HG03196 (cell line): Measurements from ENCODE around the gene HTD2.

Experiments
- ATAC-seq: cut with Tn5 transposase; IDR thresholded peaks from one replicate; pipeline ENCODE4 v1.9.1; 2021; ENCODE audit not compliant: unreplicated experiment

Gene HTD2

DNA sequence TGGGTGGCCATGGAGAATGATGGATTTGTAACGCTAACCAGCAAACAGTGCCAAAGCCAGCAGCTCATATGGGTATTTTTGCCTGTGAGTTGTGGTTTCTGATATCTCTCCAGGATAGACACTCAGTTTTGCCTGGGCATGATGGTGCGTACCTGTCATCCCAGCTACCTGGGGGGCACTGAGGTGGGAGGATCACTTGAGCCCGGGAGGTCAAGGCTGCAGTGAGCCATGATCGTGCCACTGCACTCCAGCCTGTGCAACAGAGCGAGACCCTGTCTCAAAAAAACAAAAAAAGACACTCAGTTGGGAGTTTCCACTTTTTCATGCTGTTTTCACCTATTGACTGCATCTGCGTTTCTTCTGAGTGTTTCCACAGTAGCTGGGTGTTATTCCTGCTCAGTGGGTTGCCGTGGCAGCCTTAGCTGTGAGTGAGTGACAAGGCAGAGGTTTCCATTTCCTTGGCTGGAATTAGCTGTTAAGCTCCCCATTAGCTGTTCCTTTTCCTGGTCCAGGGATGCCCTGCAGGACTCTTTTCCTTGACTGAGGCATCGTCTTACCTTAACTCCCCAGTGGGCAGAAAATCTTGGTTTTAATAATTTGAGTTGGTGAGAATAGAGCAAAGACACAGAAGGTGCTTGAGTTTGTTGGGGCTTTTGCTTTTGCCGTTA, 14.5 kb upstream of the HTD2 start:
- ATAC-seq, result no peak

GRCh38 chr3:58292866-58293265, 13.5 kb upstream of the HTD2 start:
- no peak for ATAC-seq

DNA sequence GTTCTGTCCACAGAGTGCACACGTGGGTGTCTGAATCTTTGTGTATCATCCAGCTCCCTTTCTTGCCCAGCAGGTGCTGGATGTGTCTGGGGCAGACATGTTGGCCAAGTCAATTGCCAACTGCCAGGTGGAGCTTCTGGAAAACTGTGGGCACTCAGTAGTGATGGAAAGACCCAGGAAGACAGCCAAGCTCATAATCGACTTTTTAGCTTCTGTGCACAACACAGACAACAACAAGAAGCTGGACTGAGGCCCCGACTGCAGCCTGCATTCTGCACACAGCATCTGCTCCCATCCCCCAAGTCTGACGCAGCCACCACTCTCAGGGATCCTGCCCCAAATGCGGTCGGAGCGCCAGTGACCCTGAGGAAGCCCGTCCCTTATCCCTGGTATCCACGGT, 12.8 kb upstream of the HTD2 start:
- ATAC-seq, result no peak

DNA sequence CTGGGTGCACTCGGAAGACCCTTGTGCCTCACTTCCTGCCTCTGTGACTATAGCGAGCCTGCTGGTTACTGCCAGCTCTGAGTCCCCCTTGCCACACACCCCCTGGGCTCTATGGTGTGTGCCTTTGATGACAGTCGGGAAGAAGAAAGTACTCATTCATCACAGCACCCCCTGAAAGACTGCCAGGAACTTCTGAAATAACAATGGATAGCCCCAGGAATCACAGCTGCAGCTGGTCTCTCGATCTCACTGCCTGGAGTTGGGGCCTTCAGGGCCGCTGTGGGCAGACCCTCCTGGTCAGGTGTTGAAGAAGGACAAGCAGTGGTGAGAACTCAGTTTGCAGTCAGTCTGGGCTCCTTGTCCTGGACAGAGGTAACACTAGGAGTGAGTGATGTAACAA, 10.1 kb upstream of the HTD2 start:
- ATAC-seq, result no peak

DNA sequence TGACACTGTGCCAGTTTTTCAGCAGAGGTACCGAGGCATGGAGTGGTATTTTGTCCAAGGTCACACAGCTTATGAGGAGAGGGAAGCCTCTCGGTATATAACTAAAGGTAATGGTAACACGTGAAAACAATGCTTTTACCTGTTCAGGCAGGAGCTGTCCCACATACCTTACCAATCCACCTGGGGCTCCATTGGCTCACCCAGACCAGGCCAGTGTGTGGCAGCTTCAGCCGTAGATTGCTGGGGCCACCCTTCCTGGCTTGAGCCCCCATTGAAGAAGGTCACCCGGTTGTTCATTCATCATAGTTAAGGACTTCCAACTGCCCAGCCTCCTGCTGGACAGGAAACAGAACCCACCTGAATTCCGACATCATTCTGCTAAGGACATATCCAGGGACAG, 9.5 kb upstream of the HTD2 start:
- no peak for ATAC-seq

DNA sequence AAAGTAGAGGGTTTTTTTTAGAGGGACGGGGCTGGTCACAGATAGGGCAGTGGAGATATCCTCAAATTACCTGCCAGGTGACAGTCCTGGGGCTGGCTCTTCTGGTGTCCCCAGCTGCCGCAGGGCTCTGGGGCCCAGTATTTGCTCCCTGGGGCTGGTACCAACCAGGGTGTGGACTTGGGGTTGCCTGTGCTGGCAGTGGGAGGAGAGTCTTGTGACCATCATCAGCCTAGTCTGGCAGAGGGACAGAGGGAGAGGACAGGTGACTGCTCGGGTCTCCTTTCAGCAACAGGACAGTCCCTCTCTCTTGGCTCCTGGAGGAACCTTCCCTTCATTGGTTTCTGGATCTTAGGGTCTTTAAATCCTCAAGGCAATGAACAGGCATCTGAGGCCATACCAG, 8.1 kb upstream of the HTD2 start:
- ATAC-seq, result no peak

DNA sequence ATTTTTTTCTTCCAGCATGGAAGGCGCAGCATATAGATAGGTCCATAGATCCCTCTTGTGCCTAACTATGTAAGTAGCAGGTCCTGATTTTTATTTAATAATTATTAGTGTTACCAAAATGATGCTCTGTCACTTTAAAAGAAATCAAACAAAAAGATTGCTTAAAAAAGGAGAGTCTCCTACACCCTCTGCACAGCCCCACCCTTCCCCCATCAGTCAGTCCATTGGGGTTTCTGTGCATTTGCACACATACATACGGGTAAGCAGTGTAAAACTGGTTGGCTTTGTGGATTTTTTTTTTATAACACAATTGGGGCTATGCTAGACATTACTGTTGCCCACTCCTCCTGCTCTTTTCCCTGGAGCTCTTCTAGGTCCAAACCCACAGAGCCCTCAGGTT, 7.2 kb upstream of the HTD2 start:
- no peak for ATAC-seq

DNA sequence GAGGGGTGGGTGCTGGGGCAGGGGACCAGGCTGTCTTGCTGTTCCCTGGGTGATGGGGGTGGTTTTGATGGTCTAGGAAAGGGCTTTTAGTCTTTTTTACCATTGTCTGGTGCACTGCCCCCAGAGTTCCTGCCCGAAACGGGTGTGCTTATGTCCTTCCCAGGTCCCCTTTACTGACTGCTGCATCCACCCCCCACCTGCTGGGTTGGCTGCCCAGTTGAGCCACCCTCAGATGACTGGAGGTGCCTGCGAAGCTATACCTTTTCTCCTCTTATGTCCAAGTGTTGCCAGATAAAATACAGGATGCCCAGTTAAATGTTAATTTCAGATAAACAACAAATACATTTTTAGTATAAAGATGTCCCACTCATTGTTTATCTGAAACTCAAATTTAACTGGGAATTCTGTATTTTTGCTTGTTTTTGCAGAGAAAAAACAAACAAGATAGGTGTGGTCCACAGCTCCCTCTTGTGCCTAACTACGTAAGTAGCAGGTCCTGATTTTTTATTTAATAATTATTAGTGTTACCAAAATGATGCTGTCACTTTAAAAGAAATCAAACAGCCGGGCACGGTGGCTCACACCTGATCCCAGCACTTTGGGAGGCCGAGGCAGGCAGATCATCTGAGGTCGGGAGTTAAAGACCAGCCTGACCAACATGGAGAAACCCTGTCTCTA, 6.3 kb upstream of the HTD2 start:
- no peak for ATAC-seq

GRCh38 chr3:58307639-58308215, 1.4 kb downstream of the HTD2 start:
- no peak for ATAC-seq

DNA sequence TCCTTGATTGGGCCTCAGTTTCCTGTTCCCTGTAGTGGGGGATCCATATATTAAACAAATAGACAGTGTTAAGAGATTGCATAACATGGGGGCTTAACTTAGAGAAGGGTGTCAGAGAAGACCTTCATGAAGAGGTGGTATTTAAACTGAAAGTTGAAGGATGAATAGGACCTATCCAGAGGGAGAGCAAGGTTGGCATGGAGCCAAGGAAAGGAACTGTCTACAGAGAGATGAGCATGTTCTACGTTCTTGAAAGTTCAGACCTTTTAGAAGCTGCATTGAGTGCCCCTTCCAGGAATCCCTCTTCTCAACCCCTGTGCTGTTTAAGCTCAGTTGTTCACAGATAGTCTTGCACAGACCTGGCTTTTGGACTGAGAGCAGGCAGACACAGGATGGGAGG, 2.4 kb downstream of the HTD2 start:
- ATAC-seq, result no peak

DNA sequence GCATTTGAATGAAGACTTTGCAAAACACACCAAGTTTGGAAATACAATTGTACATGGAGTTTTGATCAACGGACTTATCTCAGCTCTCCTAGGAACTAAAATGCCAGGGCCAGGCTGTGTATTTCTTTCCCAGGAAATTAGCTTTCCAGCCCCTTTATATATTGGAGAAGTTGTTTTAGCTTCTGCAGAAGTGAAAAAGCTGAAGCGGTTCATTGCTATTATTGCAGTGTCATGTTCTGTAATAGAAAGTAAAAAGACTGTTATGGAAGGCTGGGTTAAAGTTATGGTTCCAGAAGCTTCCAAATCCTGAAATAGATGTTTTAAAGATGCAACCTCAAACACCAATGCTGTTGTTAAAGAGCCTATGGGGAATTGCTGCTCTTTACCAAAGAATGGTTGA, 11.5 kb downstream of the HTD2 start:
- ATAC-seq, result no peak

DNA sequence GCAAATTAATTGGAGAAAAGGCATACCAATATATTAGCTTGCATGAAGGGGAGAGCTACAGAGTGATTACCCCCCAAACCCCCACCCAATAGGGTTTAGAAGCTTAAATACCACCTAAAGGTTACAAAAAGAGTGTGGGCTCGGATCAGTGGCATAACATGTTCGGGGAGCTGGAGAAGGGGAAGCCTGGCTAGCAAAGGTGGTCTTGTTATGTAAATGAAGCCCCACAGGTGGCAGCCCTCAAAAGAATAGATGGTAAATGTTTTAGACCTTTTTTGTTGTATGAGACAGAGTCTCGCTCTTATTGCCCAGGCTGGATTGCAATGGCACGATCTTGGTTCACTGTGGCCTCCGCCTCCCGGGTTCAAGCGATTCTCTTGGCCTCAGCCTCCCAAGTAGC, 15.5 kb downstream of the HTD2 start:
- no peak for ATAC-seq

- ATAC-seq, result no peak
Measured at GRCh38 chr3:58322793-58323192, 16.5 kb downstream of the HTD2 start.

GRCh38 chr3:58323529-58324390, 17.4 kb downstream of the HTD2 start:
- no peak for ATAC-seq

DNA sequence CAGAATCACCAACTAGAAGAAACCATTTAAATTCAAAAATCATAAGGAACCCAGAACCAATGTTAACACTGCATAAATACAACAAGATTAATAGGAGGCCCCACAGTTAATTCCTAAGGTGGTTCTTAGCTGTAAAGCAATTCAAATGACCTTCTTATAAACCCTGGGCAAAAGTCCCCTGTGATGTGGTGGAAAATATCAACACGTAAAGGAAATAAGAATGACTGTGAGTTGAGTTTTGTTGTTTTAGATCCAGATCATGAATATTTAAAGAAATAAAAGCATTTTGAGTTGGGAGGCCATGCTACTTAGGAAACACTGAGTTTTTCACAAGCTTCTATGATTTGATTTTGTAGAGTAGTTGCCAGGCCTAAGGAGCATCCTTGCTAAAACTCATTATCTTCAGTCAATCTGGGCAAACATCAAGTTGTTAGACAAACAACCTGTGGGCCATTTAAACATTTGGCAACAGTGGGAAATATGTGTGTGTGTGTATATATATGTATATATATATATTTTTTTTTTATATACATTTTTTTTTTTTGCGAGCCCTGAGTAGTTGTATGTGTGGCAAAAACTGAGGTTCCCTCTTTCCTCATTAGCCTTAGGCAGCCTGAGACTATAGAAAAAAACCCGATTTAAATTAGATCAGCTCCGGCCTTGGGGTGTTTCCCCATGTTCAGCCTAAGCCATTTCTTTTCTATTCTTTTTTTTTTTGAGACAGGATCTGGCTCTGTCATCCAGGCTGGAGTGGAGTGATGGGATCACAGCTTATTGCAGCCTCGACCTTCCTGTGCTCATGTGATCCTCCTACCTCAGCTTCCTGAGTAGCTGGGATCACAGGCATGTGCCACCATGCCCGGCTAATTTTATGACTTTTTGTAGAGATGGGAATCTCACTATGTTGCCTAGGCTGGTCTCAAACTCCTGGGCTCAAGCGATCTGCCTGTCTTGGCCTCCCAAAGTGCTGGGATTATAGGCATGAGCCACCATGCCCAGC, 18.4 kb downstream of the HTD2 start:
- ATAC-seq, result no peak

DNA sequence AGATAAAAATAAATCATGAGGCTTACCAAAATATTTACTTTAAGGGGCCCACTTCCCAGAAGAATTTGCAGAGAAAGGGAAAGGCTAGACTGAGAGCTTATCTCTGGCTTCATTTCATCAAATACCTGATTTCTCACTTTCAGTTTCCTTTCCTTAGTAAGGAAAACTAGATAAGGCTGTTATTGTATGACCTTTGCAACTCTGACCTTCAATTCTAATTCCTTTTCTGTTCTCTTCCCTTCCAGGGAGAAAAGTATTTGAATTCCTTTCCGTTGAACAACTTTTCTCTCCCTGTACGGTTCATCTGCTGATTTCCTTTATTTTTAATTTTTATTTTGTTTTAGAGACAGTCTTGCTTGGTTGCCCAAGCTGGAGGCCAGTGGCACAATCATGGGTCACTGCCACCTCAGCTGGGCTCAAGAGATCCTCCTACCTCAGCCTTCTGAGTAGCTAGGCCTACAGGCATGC, 19.2 kb downstream of the HTD2 start:
- no peak for ATAC-seq

DNA sequence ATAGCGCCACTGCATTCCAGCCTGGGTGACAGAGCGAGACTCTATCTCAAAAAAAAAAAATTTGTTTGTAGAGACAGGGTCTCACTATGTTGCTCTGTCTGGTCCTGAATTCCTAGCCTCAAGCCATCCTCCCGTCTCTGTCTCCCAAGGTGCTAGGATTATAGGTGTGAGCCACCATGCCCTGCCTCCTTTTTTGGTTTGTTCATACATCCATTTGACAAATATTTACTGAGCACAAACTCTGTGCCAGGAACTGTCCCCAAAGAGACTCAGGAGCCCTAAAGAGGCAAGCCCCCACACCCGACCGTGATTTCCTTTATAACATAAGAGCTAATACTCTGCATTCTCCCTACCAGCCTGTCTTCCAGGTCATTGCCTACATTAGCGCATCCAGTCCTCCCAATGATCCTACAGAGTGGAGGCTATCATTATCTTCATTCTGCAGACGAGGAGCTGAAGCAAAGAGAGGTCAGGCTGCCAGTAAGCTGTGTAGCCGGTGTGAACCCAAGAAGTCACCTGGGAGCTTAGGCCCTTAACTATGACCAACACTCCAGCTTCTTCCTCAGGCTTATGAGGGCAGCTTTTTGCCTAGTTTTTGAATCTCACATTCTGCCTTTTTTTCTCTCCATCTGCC, 20.1 kb downstream of the HTD2 start:
- ATAC-seq, result no peak

- no peak for ATAC-seq
Measured at GRCh38 chr3:58329150-58329921, 23.0 kb downstream of the HTD2 start.

DNA sequence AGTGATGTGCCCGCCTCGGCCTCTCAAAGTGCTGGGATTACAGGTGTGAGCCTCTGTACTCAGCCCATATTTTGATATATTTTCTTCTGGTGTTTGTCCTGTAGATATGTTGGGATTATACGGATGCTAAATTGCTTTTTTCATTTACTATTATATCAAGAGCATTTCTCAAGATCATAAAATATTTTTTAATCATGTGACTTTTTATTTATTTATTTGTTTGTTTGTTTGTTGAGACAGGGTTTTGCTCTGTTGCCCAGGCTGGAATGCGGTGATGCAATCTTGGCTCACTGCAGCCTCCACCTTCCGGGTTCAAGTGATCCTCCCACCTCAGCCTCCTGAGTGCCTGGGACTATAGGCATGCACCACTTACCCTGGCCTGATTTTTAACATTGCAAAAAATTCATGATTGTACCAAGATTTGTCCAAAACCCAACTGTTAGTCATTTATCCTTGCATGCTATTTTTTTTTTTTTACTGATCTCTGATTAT, 23.6 kb downstream of the HTD2 start:
- ATAC-seq, result no peak
